B cell (primary cell): Measurements from ENCODE around the gene HOXA3. TPM values are rescaled to one million over a fixed set of nuclear protein-coding genes. Genes with fewer than 3 reads are reported as not detected.

Source experiments
- ATAC-seq: fragments of 200-7000 bp; cut with Tn5 transposase; one replicate; pipeline ENCODE4 v1.10.0; 2021; ENCODE audit warnings: low read depth, mild to moderate bottlenecking, moderate number of reproducible peaks, moderate library complexity
- CTCF ChIA-PET: fragments of 350-600 bp; sonication (Branson Sonifier 250); formaldehyde crosslinking; loops from one replicate; lab custom pipeline; 2021; ENCODE audit warnings: antibody characterized with exemption, inconsistent platforms; lab: Charles Lee
- POLR2A ChIA-PET: fragments of 350-600 bp; sonication (Branson Sonifier 250); formaldehyde crosslinking; loops from one replicate; lab custom pipeline; 2021; ENCODE audit warnings: antibody characterized with exemption; lab: Charles Lee
- DNase-seq: peaks from one replicate; pipeline ENCODE4 v3.0.0; 2013
- H2AFZ ChIP-seq: 2 replicates; pipeline ENCODE4 v1.6.1; 2012; ENCODE audit warnings: mild to moderate bottlenecking, low read depth, low read length; ENCODE audit not compliant: insufficient read depth, poor library complexity, severe bottlenecking
- H3K27ac ChIP-seq, 2 donors: 1 replicate in 1 of 2; 2 replicates in 1 of 2; pipeline ENCODE4 v1.5.1; 2012 to 2013; ENCODE audit warnings: low read length in 2 of 2, mild to moderate bottlenecking in 2 of 2, moderate library complexity in 1 of 2
- H3K27me3 ChIP-seq, 4 experiments: fragments of 200-600 bp in 1 of 4; sonication (generic) in 1 of 4; replicated peaks in 1 of 4; 1 replicate in 2 of 4; 2 replicates in 2 of 4; pipeline versions ENCODE4 v1.6.1 to v1.7.0; 2013 to 2016; ENCODE audit warnings: low read length in 3 of 4, mild to moderate bottlenecking in 2 of 4, mixed read lengths in 1 of 4, moderate library complexity in 1 of 4; ENCODE audit not compliant: insufficient read depth in 4 of 4, control insufficient read depth in 3 of 4; ENCODE audit errors: control extremely low read depth in 1 of 4
- H3K36me3 ChIP-seq, 2 experiments: replicated peaks in 1 of 2; 1 replicate in 1 of 2; 2 replicates in 1 of 2; pipeline versions ENCODE4 v1.6.1 to v1.7.1; 2013; ENCODE audit warnings: low read length in 1 of 2; ENCODE audit not compliant: insufficient read depth in 2 of 2, control insufficient read depth in 1 of 2; ENCODE audit errors: control extremely low read depth in 1 of 2, extremely low read depth in 1 of 2
- H3K4me1 ChIP-seq, 2 donors: fragments of 200-600 bp in 1 of 2; sonication (generic) in 1 of 2; 1 replicate in 1 of 2; 2 replicates in 1 of 2; pipeline versions ENCODE4 v1.5.1 to v1.6.1; 2013 to 2017; ENCODE audit warnings: low read length in 2 of 2; ENCODE audit not compliant: control insufficient read depth in 2 of 2, insufficient read depth in 2 of 2
- H3K4me2 ChIP-seq: replicated peaks from 2 replicates; pipeline ENCODE3; 2012; ENCODE audit warnings: mild to moderate bottlenecking, low read depth, low read length; ENCODE audit not compliant: poor library complexity, severe bottlenecking
- H3K4me3 ChIP-seq, 5 experiments: fragments of 200-600 bp in 1 of 5; sonication (generic) in 1 of 5; 1 replicate in 3 of 5; 2 replicates in 2 of 5; pipeline versions ENCODE4 v1.5.1 to v1.7.0; 2011 to 2016; ENCODE audit warnings: low read length in 4 of 5, mild to moderate bottlenecking in 4 of 5, low read depth in 2 of 5, control low read depth in 1 of 5, moderate library complexity in 1 of 5; ENCODE audit not compliant: insufficient read depth in 1 of 5; ENCODE audit errors: control extremely low read depth in 1 of 5, extremely low read depth in 1 of 5
- H3K79me2 ChIP-seq: fragments of 200-600 bp; sonication (generic); one replicate; pipeline ENCODE4 v1.6.0; 2016; ENCODE audit warnings: low read length; ENCODE audit not compliant: control insufficient read depth, insufficient read depth
- H3K9ac ChIP-seq: fragments of 200-600 bp; sonication (generic); 2 replicates; pipeline ENCODE4 v1.6.1; 2017; ENCODE audit warnings: mild to moderate bottlenecking, low read length, moderate library complexity
- H3K9me3 ChIP-seq, 3 donors: one replicate each; pipeline versions ENCODE4 v1.6.1 to v1.7.1; 2013; ENCODE audit warnings: low read length in 2 of 3; ENCODE audit not compliant: control insufficient read depth in 2 of 3, insufficient read depth in 1 of 3; ENCODE audit errors: control extremely low read depth in 1 of 3
- H4K20me1 ChIP-seq: 2 replicates; pipeline ENCODE4 v1.6.0; 2012; ENCODE audit warnings: mild to moderate bottlenecking, low read length; ENCODE audit not compliant: insufficient read depth, control insufficient read depth, poor library complexity, severe bottlenecking
- H3K27ac Mint-ChIP-seq: one replicate; pipeline ENCODE4 v1.8.0; 2021; ENCODE audit warnings: mixed read lengths
- H3K27me3 Mint-ChIP-seq: one replicate; pipeline ENCODE4 v1.8.0; 2021; ENCODE audit warnings: mixed read lengths
- H3K4me1 Mint-ChIP-seq: one replicate; pipeline ENCODE4 v1.8.0; 2021; ENCODE audit warnings: mixed read lengths
- H3K4me3 Mint-ChIP-seq: one replicate; pipeline ENCODE4 v1.8.0; 2021; ENCODE audit warnings: mixed read lengths
- H3K9me3 Mint-ChIP-seq: one replicate; pipeline ENCODE4 v1.8.0; 2022; ENCODE audit warnings: mixed read lengths; ENCODE audit not compliant: insufficient read depth
- CTCF ChIP-seq: fragments of 200-600 bp; IDR thresholded peaks from one replicate; pipeline ENCODE4 v1.8.0; 2022; ENCODE audit warnings: antibody characterized with exemption, mild to moderate bottlenecking
- EZH2 ChIP-seq: IDR thresholded peaks from 2 replicates; pipeline ENCODE4 v1.6.1; 2012; ENCODE audit warnings: borderline replicate concordance, low read depth, mild to moderate bottlenecking, moderate library complexity, low read length; ENCODE audit not compliant: insufficient read depth, poor library complexity, severe bottlenecking
- WGBS: methylation state at CpG from one replicate; pipeline ENCODE4 v1.1.5; 2013; ENCODE audit warnings: missing lambda C conversion rate; ENCODE audit not compliant: insufficient coverage; 5-methylcytosine and 5-hydroxymethylcytosine counted together
- intact Hi-C: fragments of 100-400 bp; cut with micrococcal nuclease; formaldehyde crosslinking; loops from one replicate; pipeline ENCODE4 v1.10.0; 2022
- polyA plus RNA-seq: library from polyadenylated mRNA; depleted of rRNA; stranded (reverse); fragments of >200 nt; gene quantifications from 2 replicates; pipeline ENCODE4 v1.2.3, GENCODE V29; 2012
- total RNA-seq, 2 donors: library from RNA; stranded (reverse); fragments of 120-200 nt in 1 of 2; gene quantifications; 1 replicate in 1 of 2; 2 replicates in 1 of 2; pipeline versions ENCODE4 v1.2.3 to v1.2.4, GENCODE V29; 2013 to 2022

Gene HOXA3
- total and polyA plus RNA-seq, 2 donors (not counting 1 experiment from before 2014, with no cell fraction given): 0.07 TPM; not detected in 1

GRCh38 chr7:27181795-27182275, 29.5 kb upstream of the HOXA3 start:
- H3K27me3 Mint-ChIP-seq: peaks cover 66% of the 10 kb centered on the region
- Histone ChIP-seq H3K9ac (no peak overlapping the region), H3K27ac (no peak overlapping the region), H4K20me1 (no peaks in the 10 kb centered on the region), H3K36me3 (no peaks in the 10 kb centered on the region), H3K9me3 (peaks cover 0 to 58% (median 3%) of the 10 kb centered on the region in 3 donors), H3K79me2 (no peaks in the 10 kb centered on the region), H3K27me3 (peaks cover 0 to 94% (median 79%) of the 10 kb centered on the region in 4 experiments), H3K4me2 (no peak overlapping the region), H3K4me1 (peaks cover 36 to 52% of the 10 kb centered on the region in 2 donors), H3K4me3 (no peak overlapping the region), H2AFZ (no peak overlapping the region)
- no peak for DNase-seq
- ChIA-PET POLR2A (no interaction called here), CTCF (interaction anchor here (1.1 to 1.8 kb wide), 3 partner anchors 9 to 1289 kb away, joined by 3 to 5 read pairs (median 3); no protein-coding TSS in a partner anchor)
- no peak overlapping the region for H3K4me3 Mint-ChIP-seq
- H3K4me1 Mint-ChIP-seq: peaks cover 28% of the 10 kb centered on the region
- 80% methylated on average over 2 of the region's 4 CpGs for WGBS
- TF ChIP-seq CTCF (no peak), EZH2 (no peak)
- no peak for ATAC-seq
- no peaks in the 10 kb centered on the region for H3K9me3 Mint-ChIP-seq
- intact Hi-C loops: no loop called here
- H3K27ac Mint-ChIP-seq: peak overlapping the region; percentile 46
